K562 (cell line): Measurements from ENCODE around the gene SLC29A2. TPM values are rescaled to one million over a fixed set of nuclear protein-coding genes. Genes with fewer than 3 reads are reported as not detected.
A peak's percentile ranks its signal among the peaks of the same experiment; 100 is the strongest.

Source experiments
- ATAC-seq: fragments of 200-7000 bp; cut with Tn5 transposase; 3 replicates; pipeline ENCODE4 v1.9.1; 2020; ENCODE audit warnings: moderate library complexity
- BruUV-seq: library from RNA; stranded (reverse); fragments of 400-500 nt; replicated peaks from 2 replicates; lab custom pipeline; 2021; lab: Mats Ljungman, UMichigan
- CTCF ChIA-PET: fragments of 300-600 bp; formaldehyde crosslinking; extraction: SDS; loops from one replicate; lab custom pipeline; 2021; ENCODE audit warnings: low intra/inter-chr PET ratio; lab: Yijun Ruan, JAX
- POLR2A ChIA-PET: fragments of 300-600, 350-650 bp; sonication (Branson Sonifier 250); formaldehyde crosslinking; extraction: SDS; loops from one replicate; lab custom pipeline; 2021; ENCODE audit warnings: antibody characterized with exemption, inconsistent platforms; lab: Yijun Ruan, JAX
- DNase-seq, 4 experiments: peaks; one replicate each; pipeline versions ENCODE4 v3.0.0 to v3.0.0-alpha.2; 2011 to 2018; ENCODE audit warnings: low spot score in 3 of 4, mixed read lengths in 3 of 4; ENCODE audit errors: extremely low read depth in 1 of 4
- FAIRE-seq: peaks from 2 replicates; lab custom pipeline; 2011; peaks lifted over from hg19 to GRCh38; lab: Jason Lieb, UNC
- H2AFZ ChIP-seq: 2 replicates; pipeline ENCODE4 v1.6.0; 2011; ENCODE audit warnings: low read depth, low read length, control low read depth, inconsistent platforms
- H3K27ac ChIP-seq: fragments of 200-600 bp; 3 replicates; pipeline ENCODE4 v1.8.0; 2011; ENCODE audit warnings: low read depth, mild to moderate bottlenecking, control low read depth, inconsistent platforms, low read length, moderate library complexity, mixed read lengths; ENCODE audit errors: extremely low read depth
- H3K27me3 ChIP-seq, 2 experiments: fragments of 300-600 bp in 1 of 2; 2 replicates in 1 of 2; 3 replicates in 1 of 2; pipeline versions ENCODE4 v1.6.0 to v1.8.0; 2011; ENCODE audit warnings: inconsistent platforms in 2 of 2, low read length in 2 of 2, mild to moderate bottlenecking in 1 of 2, mixed read lengths in 1 of 2, moderate library complexity in 1 of 2; ENCODE audit not compliant: control insufficient read depth in 2 of 2, insufficient read depth in 2 of 2
- H3K36me3 ChIP-seq: fragments of 300-600 bp; 3 replicates; pipeline ENCODE4 v1.8.0; 2011; ENCODE audit warnings: mild to moderate bottlenecking, low read length, inconsistent platforms; ENCODE audit not compliant: control insufficient read depth, insufficient read depth
- H3K4me1 ChIP-seq, 2 experiments: fragments of 200-600 bp in 1 of 2; replicated peaks in 1 of 2; 2 replicates in 1 of 2; 3 replicates in 1 of 2; pipeline versions ENCODE4 v1.5.1 to v1.8.0; 2011; ENCODE audit warnings: inconsistent platforms in 2 of 2, low read length in 2 of 2, mild to moderate bottlenecking in 1 of 2, mixed read lengths in 1 of 2, moderate library complexity in 1 of 2; ENCODE audit not compliant: control insufficient read depth in 2 of 2, insufficient read depth in 2 of 2
- H3K4me2 ChIP-seq: 2 replicates; pipeline ENCODE4 v1.6.1; 2011; ENCODE audit warnings: low read length, control low read depth, inconsistent platforms, mixed read lengths; ENCODE audit not compliant: insufficient read depth
- H3K4me3 ChIP-seq: fragments of 200-600 bp; sonication (generic), shearing (Covaris generic); 2 replicates; pipeline ENCODE4 v1.5.1; 2016; ENCODE audit warnings: control low read depth, inconsistent platforms
- H3K79me2 ChIP-seq: fragments of 200-600 bp; 3 replicates; pipeline ENCODE4 v1.8.0; 2011; ENCODE audit warnings: low read length, inconsistent platforms; ENCODE audit not compliant: control insufficient read depth, insufficient read depth
- H3K9ac ChIP-seq, 2 experiments: 2 replicates each; pipeline versions ENCODE4 v1.6.0 to v1.6.1; 2011; ENCODE audit warnings: low read depth in 2 of 2, low read length in 2 of 2, control low read depth in 1 of 2, inconsistent platforms in 1 of 2, mild to moderate bottlenecking in 1 of 2, mixed read lengths in 1 of 2; ENCODE audit not compliant: insufficient read depth in 1 of 2
- H3K9me1 ChIP-seq: one replicate; pipeline ENCODE4 v1.6.0; 2011; ENCODE audit warnings: inconsistent platforms, mild to moderate bottlenecking, low read length, moderate library complexity; ENCODE audit not compliant: control insufficient read depth, insufficient read depth
- H3K9me3 ChIP-seq: replicated peaks from 2 replicates; pipeline ENCODE4 v1.5.1; 2011; ENCODE audit warnings: low read depth, low read length, inconsistent platforms; ENCODE audit not compliant: control insufficient read depth, insufficient read depth
- H4K20me1 ChIP-seq: replicated peaks from 2 replicates; pipeline ENCODE4 v1.6.1; 2011; ENCODE audit warnings: low read length, inconsistent platforms, mixed read lengths; ENCODE audit not compliant: control insufficient read depth, insufficient read depth
- EP300 ChIP-seq: IDR thresholded peaks from 2 replicates; pipeline ENCODE4 v1.6.1; 2012; ENCODE audit warnings: low read length, improper control_type of control experiment
- EP400 ChIP-seq: fragments of 450-650 bp; IDR thresholded peaks from 2 replicates; pipeline ENCODE4 v1.6.1; 2017; ENCODE audit warnings: antibody characterized with exemption, mild to moderate bottlenecking, moderate library complexity
- HDAC3 ChIP-seq: fragments of 450-650 bp; IDR thresholded peaks from 2 replicates; pipeline ENCODE4 v1.6.1; 2018; ENCODE audit warnings: borderline replicate concordance, mild to moderate bottlenecking, moderate library complexity; ENCODE audit not compliant: partially characterized antibody
- NR2C2 ChIP-seq, 2 experiments: fragments of 200-800 bp in 1 of 2; sonication (Bioruptor generic) in 1 of 2; sonication (generic) in 1 of 2; formaldehyde crosslinking in 1 of 2; IDR thresholded peaks; 2 replicates each; pipeline versions ENCODE4 v1.6.1 to v1.8.0; 2016 to 2022; ENCODE audit warnings: mild to moderate bottlenecking in 1 of 2, missing compliant biosample characterization in 1 of 2, missing genetic modification characterization in 1 of 2, missing genetic modification reagents in 1 of 2
- POLR2G ChIP-seq: fragments of 200-400 bp; formaldehyde crosslinking; IDR thresholded peaks from 2 replicates; pipeline ENCODE4 v1.6.1; 2017; ENCODE audit warnings: low read depth, mild to moderate bottlenecking, antibody characterized with exemption, low read length, moderate library complexity
- WGBS: fragments of 100-300 bp; shearing (Covaris generic); methylation state at CpG from one replicate; pipeline ENCODE4 v1.1.6; 2016; ENCODE audit warnings: low coverage, mixed read lengths; ENCODE audit not compliant: insufficient coverage; ENCODE audit errors: missing lambda C conversion rate; 5-methylcytosine and 5-hydroxymethylcytosine counted together
- in situ Hi-C: fragments of 300-500 bp; cut with MboI; formaldehyde crosslinking; loops from 4 replicates; pipeline ENCODE4 v1.15.0; 2018; ENCODE audit warnings: inconsistent platforms, mixed read lengths
- intact Hi-C: fragments of 100-400 bp; cut with micrococcal nuclease; formaldehyde crosslinking; loops from 2 replicates; pipeline ENCODE4 v1.14.2; 2022
- polyA plus RNA-seq, 8 experiments: library from polyadenylated mRNA; depleted of rRNA in 4 of 8; stranded (reverse) in 5 of 8; unstranded in 3 of 8; fragments of >200 nt; fragmentation: Nextera tagmentation in 2 of 8; fragmentation: Illumina TruSeq in 1 of 8; extraction: Ambion mirVana in 2 of 8; extraction: Trizol in 1 of 8; gene quantifications; 2 replicates each; pipeline versions ENCODE4 v1.2.1 to v1.2.3, GENCODE V29; 2011 to 2014; ENCODE audit warnings: inconsistent platforms in 1 of 8, missing spikeins in 1 of 8
- total RNA-seq, 7 experiments: library from RNA; depleted of rRNA in 6 of 7; stranded (reverse); fragments of >200 nt in 6 of 7; fragmentation: Illumina TruSeq in 2 of 7; extraction: Trizol in 2 of 7; gene quantifications; 2 replicates each; pipeline versions ENCODE4 v1.2.1 to v1.2.3, GENCODE V29; 2011 to 2021; ENCODE audit warnings: low replicate concordance in 1 of 7
- TF ChIP-seq, protein P1 (sequence below): sonication (generic); formaldehyde crosslinking; IDR thresholded peaks from 2 replicates; pipeline ENCODE4 v1.8.1; 2023; ENCODE audit warnings: mild to moderate bottlenecking, missing genetic modification reagents

Gene SLC29A2
- total and polyA plus RNA-seq, 9 of the 15 experiments (the other 6 are each of a cell fraction or from before 2014, with no cell fraction given), result 2.4 to 48.6 (median 14.2) TPM

DNA sequence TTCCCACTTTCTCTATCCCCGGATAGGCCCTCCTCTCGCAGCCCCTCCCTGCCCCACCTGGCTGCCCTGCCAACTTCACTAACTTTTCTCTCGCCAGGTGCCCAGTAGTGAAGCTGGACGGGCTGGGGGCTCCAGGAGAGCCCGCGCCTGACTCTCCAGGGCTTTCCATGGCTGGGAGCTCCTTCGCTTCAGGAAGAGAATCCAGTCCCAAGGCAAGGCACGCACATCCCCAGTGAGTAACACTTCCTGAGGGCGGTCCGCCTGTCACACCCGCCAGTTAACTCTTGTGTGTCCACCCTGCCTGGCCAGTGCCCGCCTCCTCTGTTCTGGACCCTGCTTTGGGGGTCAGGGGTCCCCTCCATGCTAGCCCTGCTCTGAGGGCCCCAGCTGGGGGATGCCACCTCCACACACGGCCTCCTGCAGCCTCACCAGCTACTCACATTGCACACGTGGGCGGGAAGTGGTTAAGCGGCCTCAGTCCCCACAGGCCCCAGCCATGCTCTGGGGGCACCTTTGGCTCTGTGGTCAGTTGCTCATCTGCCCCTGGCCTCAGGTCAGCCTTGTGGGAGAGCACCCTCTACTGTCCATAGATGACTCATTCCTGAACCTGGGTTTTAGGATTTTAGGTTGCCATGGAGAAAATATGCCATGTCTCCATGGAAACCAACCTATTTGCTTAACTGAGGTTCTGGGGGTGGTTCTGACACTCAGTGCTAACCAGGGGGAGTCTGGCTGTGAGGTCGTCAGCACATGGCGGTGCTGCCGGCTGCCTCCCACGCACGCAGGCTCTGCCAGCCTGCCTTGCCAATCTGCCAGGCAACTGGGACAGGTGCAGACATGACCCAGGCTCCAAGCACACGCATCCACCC lies 35.1 kb downstream of the SLC29A2 start, which contains the start of gene RIN1 (continued):
- no peak for TF ChIP-seq HDAC3
- no peak for TF ChIP-seq EP400
- TF ChIP-seq NR2C2 (CRISPR knock-in tag; IDR thresholded peaks at IDR 0.05), result no peak; the same call in 1 of the 2 replicates
- peak; percentile 31; the same call in 1 of the 2 replicates for TF ChIP-seq NR2C2 (tag; IDR thresholded peaks at IDR 0.05)
- peak; percentile 5; the same call in 1 of the 2 replicates for TF ChIP-seq EP300

DNA sequence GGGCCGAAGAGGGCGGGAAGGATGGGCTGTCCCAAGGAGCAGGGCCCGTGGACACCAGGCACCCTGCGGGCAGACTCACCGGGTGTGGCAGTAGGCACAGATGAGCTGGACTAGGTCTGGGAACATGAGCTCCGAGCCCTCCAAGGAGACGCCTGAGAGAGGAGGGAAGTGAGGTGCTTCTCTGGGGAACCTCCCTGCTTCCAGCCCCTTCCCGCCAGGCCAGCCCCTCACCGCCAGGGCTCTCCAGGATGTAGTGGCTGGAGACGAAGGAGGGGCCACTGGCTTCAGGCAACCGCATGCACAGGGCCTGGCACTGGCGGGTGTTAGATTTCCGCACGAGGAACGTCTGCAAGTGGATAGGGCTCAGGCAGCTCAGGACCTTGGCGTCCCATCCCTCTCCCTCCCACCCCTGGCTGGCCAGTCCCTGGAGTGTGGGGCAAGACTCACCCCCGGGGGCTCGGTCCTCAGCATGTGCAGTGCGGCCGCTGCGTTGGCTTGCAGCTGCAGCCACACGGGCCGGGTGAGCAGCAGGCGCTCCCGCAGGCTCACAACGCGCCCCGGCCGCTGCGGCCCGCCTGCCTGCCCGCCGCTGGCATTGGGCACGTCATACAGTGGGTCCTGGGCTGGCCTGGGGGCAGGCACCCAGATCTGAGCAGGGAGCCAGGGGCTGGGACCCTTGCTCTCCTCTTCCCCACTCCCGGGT lies 35.9 kb downstream of the SLC29A2 start:
- H3K4me2 ChIP-seq, result no peak overlapping the region; the same call in 1 of the 2 replicates
- peak; percentile 57 for TF ChIP-seq POLR2G
- TF ChIP-seq, protein P1, sequence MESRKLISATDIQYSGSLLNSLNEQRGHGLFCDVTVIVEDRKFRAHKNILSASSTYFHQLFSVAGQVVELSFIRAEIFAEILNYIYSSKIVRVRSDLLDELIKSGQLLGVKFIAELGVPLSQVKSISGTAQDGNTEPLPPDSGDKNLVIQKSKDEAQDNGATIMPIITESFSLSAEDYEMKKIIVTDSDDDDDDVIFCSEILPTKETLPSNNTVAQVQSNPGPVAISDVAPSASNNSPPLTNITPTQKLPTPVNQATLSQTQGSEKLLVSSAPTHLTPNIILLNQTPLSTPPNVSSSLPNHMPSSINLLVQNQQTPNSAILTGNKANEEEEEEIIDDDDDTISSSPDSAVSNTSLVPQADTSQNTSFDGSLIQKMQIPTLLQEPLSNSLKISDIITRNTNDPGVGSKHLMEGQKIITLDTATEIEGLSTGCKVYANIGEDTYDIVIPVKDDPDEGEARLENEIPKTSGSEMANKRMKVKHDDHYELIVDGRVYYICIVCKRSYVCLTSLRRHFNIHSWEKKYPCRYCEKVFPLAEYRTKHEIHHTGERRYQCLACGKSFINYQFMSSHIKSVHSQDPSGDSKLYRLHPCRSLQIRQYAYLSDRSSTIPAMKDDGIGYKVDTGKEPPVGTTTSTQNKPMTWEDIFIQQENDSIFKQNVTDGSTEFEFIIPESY (CRISPR knock-in tag), result peak; percentile 84

More for the DNA sequence above, 35.9 kb downstream of the SLC29A2 start:
- Histone ChIP-seq H3K36me3 (peaks cover 35% of the 10 kb centered on the region; the same call in 1 of the 3 replicates), H3K27ac (no peak overlapping the region), H3K9me3 (no peaks in the 10 kb centered on the region), H3K9ac (peak overlapping the region in 1 of 2 experiments; percentile 80; a peak in 2 of 4 replicates), H2AFZ (no peak overlapping the region), H3K4me1 (peaks cover 9 to 59% of the 10 kb centered on the region in 2 experiments), H3K9me1 (no peaks in the 10 kb centered on the region), H3K79me2 (no peaks in the 10 kb centered on the region), H3K27me3 (no peaks in the 10 kb centered on the region), H3K4me3 (no peak overlapping the region), H4K20me1 (peaks cover 3% of the 10 kb centered on the region; the same call in 1 of the 2 replicates)
- intact Hi-C loops (loop anchor here (1.0 kb wide), 1 partner anchor 23 kb away; no protein-coding TSS in a partner anchor), in situ Hi-C loops (no loop called here)
- ATAC-seq (no peak), DNase-seq (peak in 1 of 4 experiments; percentile 9), FAIRE-seq (no peak)
- WGBS, result 45% methylated on average over 24 of the region's 35 CpGs
- CTCF ChIA-PET, result interaction anchor here (0.6 to 1.7 kb wide), 2 partner anchors 24 to 446 kb away, joined by 4 to 8 read pairs; no protein-coding TSS in a partner anchor
- BruUV-seq, result no TSS peak
- POLR2A ChIA-PET, result interaction anchor here (0.6 to 1.3 kb wide), 9 partner anchors 9 to 728 kb away, joined by 3 to 6 read pairs (median 3); partner anchors contain the start of genes BRMS1 and YIF1A
